Measurements from ENCODE around the gene LCOR. TPM values are rescaled to one million over a fixed set of nuclear protein-coding genes. Genes with fewer than 3 reads are reported as not detected.

LCOR gene
- total RNA-seq, 2 donors from 2014 or later: 58.6 to 73.1 TPM

- no peak for TF ChIP-seq CTCF (IDR thresholded peaks at IDR 0.05)
- H3K27ac ChIP-seq: no peak overlapping the region
- no peak overlapping the region for H3K4me3 ChIP-seq
- H3K4me1 ChIP-seq: peaks cover 5% of the 10 kb centered on the region
- H3K36me3 ChIP-seq: no peaks in the 10 kb centered on the region
- intact Hi-C loops (cut with DNase I): no loop called here
- DNase-seq: no peak
- no peaks in the 10 kb centered on the region for H3K27me3 ChIP-seq
- no peak overlapping the region for H3K9ac ChIP-seq (ENCODE audit: low read depth in 2 of 2, low read length in 2 of 2)
- no peaks in the 10 kb centered on the region for H3K9me3 ChIP-seq
Observed at GRCh38 chr10:96972264-96972663, 140.2 kb downstream of the LCOR start.

- no peak overlapping the region for H3K27ac ChIP-seq
- H3K4me1 ChIP-seq: peaks cover 5% of the 10 kb centered on the region
- H3K27me3 ChIP-seq: no peaks in the 10 kb centered on the region
- DNase-seq: no peak
- H3K36me3 ChIP-seq: no peaks in the 10 kb centered on the region
- TF ChIP-seq CTCF (IDR thresholded peaks at IDR 0.05): no peak
- intact Hi-C loops (cut with DNase I): no loop called here
- H3K4me3 ChIP-seq: no peak overlapping the region
- H3K9ac ChIP-seq (ENCODE audit: low read depth in 2 of 2, low read length in 2 of 2): no peak overlapping the region
- H3K9me3 ChIP-seq: no peaks in the 10 kb centered on the region
Observed at GRCh38 chr10:96973809-96974747, 142.0 kb downstream of the LCOR start.

GRCh38 chr10:96975136-96975535 lies 143.0 kb downstream of the LCOR start:
- H3K27ac ChIP-seq: no peak overlapping the region
- TF ChIP-seq CTCF (IDR thresholded peaks at IDR 0.05): no peak
- intact Hi-C loops (cut with DNase I): no loop called here
- no peak overlapping the region for H3K9ac ChIP-seq (ENCODE audit: low read depth in 2 of 2, low read length in 2 of 2)
- H3K4me3 ChIP-seq: no peak overlapping the region
- no peak for DNase-seq
- H3K36me3 ChIP-seq: no peaks in the 10 kb centered on the region
- H3K27me3 ChIP-seq: no peaks in the 10 kb centered on the region
- H3K4me1 ChIP-seq: peaks cover 5% of the 10 kb centered on the region
- H3K9me3 ChIP-seq: no peaks in the 10 kb centered on the region

GRCh38 chr10:96978621-96979154 lies 146.6 kb downstream of the LCOR start:
- Histone ChIP-seq H3K4me1 (peaks cover 5% of the 10 kb centered on the region), H3K9ac (ENCODE audit: low read depth in 2 of 2, low read length in 2 of 2) (no peak overlapping the region), H3K9me3 (no peaks in the 10 kb centered on the region), H3K27ac (no peak overlapping the region), H3K36me3 (no peaks in the 10 kb centered on the region), H3K27me3 (no peaks in the 10 kb centered on the region), H3K4me3 (no peak overlapping the region)
- TF ChIP-seq CTCF (IDR thresholded peaks at IDR 0.05): no peak
- no peak for DNase-seq
- intact Hi-C loops (cut with DNase I): no loop called here

GRCh38 chr10:96982149-96982930 lies 150.2 kb downstream of the LCOR start:
- H3K27ac ChIP-seq: no peak overlapping the region
- no peak for DNase-seq
- no peaks in the 10 kb centered on the region for H3K4me1 ChIP-seq
- TF ChIP-seq CTCF (IDR thresholded peaks at IDR 0.05): no peak
- H3K36me3 ChIP-seq: no peaks in the 10 kb centered on the region
- H3K27me3 ChIP-seq: no peaks in the 10 kb centered on the region
- intact Hi-C loops (cut with DNase I): no loop called here
- H3K9ac ChIP-seq (ENCODE audit: low read depth in 2 of 2, low read length in 2 of 2): no peak overlapping the region
- no peaks in the 10 kb centered on the region for H3K9me3 ChIP-seq
- H3K4me3 ChIP-seq: no peak overlapping the region

Measured in colonic mucosa (tissue), 4 donors.